HepG2 (cell line): ENCODE results near the gene AFF1. TPM values are rescaled to one million over a fixed set of nuclear protein-coding genes. Genes with fewer than 3 reads are reported as not detected.
A peak's percentile ranks its signal among the peaks of the same experiment; 100 is the strongest.

Source experiments
- ATAC-seq: fragments of 200-7000 bp; cut with Tn5 transposase; 3 replicates; pipeline ENCODE4 v1.9.1; 2020; ENCODE audit warnings: mild to moderate bottlenecking, moderate library complexity
- BruUV-seq: library from RNA; stranded (reverse); fragments of 400-500 nt; replicated peaks from 2 replicates; lab custom pipeline; 2021; lab: Mats Ljungman, UMichigan
- CTCF ChIA-PET: fragments of 300-600 bp; formaldehyde crosslinking; extraction: SDS; loops from one replicate; lab custom pipeline; 2021; ENCODE audit warnings: low total read pairs, inconsistent platforms, low intra/inter-chr PET ratio; lab: Yijun Ruan, JAX
- POLR2A ChIA-PET: fragments of 350-600 bp; sonication (Branson Sonifier 250); formaldehyde crosslinking; loops from one replicate; lab custom pipeline; 2020; ENCODE audit warnings: antibody characterized with exemption, inconsistent platforms; lab: Yijun Ruan, JAX
- DNase-seq: peaks from one replicate; pipeline ENCODE4 v3.0.0-alpha.2; 2015; ENCODE audit warnings: low spot score
- FAIRE-seq: peaks from 3 replicates; lab custom pipeline; 2011; peaks lifted over from hg19 to GRCh38; lab: Jason Lieb, UNC
- H2AFZ ChIP-seq: one replicate; pipeline ENCODE4 v1.6.1; 2011; ENCODE audit warnings: low read length, inconsistent platforms
- H3K27ac ChIP-seq: fragments of 300-600 bp; 3 replicates; pipeline ENCODE4 v1.8.0; 2011; ENCODE audit warnings: mixed run types, mild to moderate bottlenecking, mixed read lengths, low read length, inconsistent platforms; ENCODE audit not compliant: insufficient read depth; ENCODE audit errors: extremely low read length
- H3K27me3 ChIP-seq, 2 experiments: fragments of 200-600 bp in 1 of 2; 2 replicates in 1 of 2; 3 replicates in 1 of 2; pipeline versions ENCODE4 v1.6.0 to v1.8.0; 2011; ENCODE audit warnings: low read length in 2 of 2, mild to moderate bottlenecking in 2 of 2, moderate library complexity in 2 of 2, inconsistent platforms in 1 of 2; ENCODE audit not compliant: insufficient read depth in 2 of 2, control insufficient read depth in 1 of 2
- H3K36me3 ChIP-seq, 2 experiments: fragments of 200-600 bp in 1 of 2; replicated peaks in 1 of 2; 2 replicates in 1 of 2; 3 replicates in 1 of 2; pipeline versions ENCODE4 v1.5.1 to v1.8.0; 2011; ENCODE audit warnings: low read length in 2 of 2, inconsistent platforms in 1 of 2; ENCODE audit not compliant: insufficient read depth in 2 of 2, control insufficient read depth in 1 of 2
- H3K4me1 ChIP-seq: 2 replicates; pipeline ENCODE4 v1.5.1; 2012; ENCODE audit warnings: low read length, inconsistent platforms; ENCODE audit not compliant: insufficient read depth
- H3K4me2 ChIP-seq: 2 replicates; pipeline ENCODE4 v1.6.0; 2011; ENCODE audit warnings: low read depth, low read length, inconsistent platforms
- H3K4me3 ChIP-seq, 3 experiments: fragments of 200-600 bp in 1 of 3; sonication (generic), shearing (Covaris generic) in 1 of 3; replicated peaks in 1 of 3; 2 replicates each; pipeline ENCODE4 v1.5.1; 2011 to 2016; ENCODE audit warnings: low read length in 3 of 3, inconsistent platforms in 2 of 3, low read depth in 2 of 3, mild to moderate bottlenecking in 2 of 3, control low read depth in 1 of 3, mixed read lengths in 1 of 3; ENCODE audit not compliant: insufficient read depth in 1 of 3
- H3K79me2 ChIP-seq: one replicate; pipeline ENCODE4 v1.6.1; 2011; ENCODE audit warnings: low read length, inconsistent platforms; ENCODE audit not compliant: insufficient read depth
- H3K9ac ChIP-seq: 2 replicates; pipeline ENCODE4 v1.6.0; 2011; ENCODE audit warnings: mild to moderate bottlenecking, low read depth, low read length, inconsistent platforms; ENCODE audit not compliant: insufficient read depth
- H3K9me3 ChIP-seq: 2 replicates; pipeline ENCODE4 v1.5.1; 2012; ENCODE audit warnings: mild to moderate bottlenecking, low read length
- H4K20me1 ChIP-seq: 2 replicates; pipeline ENCODE4 v1.6.0; 2011; ENCODE audit warnings: inconsistent platforms, mild to moderate bottlenecking, low read length, moderate library complexity; ENCODE audit not compliant: insufficient read depth
- KAT7 ChIP-seq: IDR thresholded peaks from 2 replicates; pipeline ENCODE4 v1.6.1; 2018; ENCODE audit warnings: borderline replicate concordance, missing compliant biosample characterization
- MAX ChIP-seq: IDR thresholded peaks from 2 replicates; pipeline ENCODE4 v1.6.1; 2012; ENCODE audit warnings: inconsistent platforms
- MEIS1 ChIP-seq: sonication (generic); formaldehyde crosslinking; IDR thresholded peaks from 2 replicates; pipeline ENCODE4 v1.9.0; 2021; ENCODE audit warnings: mild to moderate bottlenecking, missing genetic modification reagents, moderate library complexity, borderline replicate concordance
- MLX ChIP-seq: IDR thresholded peaks from 2 replicates; pipeline ENCODE4 v1.6.1; 2016
- ZUFSP ChIP-seq: sonication (generic); formaldehyde crosslinking; IDR thresholded peaks from 2 replicates; pipeline ENCODE4 v1.9.0; 2021; ENCODE audit warnings: missing genetic modification reagents, mild to moderate bottlenecking, borderline replicate concordance
- WGBS: methylation state at CpG from one replicate; pipeline ENCODE4 v1.1.6; 2017; ENCODE audit warnings: low lambda C conversion rate; 5-methylcytosine and 5-hydroxymethylcytosine counted together
- in situ Hi-C: cut with HindIII; loops from 2 replicates; pipeline ENCODE4 v1.10.0; 2017; ENCODE audit warnings: low pct_unique_long_range_greater_than_20kb; ENCODE audit not compliant: extremely low pct_ligation_motif_present
- intact Hi-C: fragments of 100-400 bp; cut with micrococcal nuclease; formaldehyde crosslinking; loops from one replicate; pipeline ENCODE4 v1.10.0; 2022; ENCODE audit not compliant: unreplicated experiment
- polyA plus RNA-seq, 8 experiments: library from polyadenylated mRNA; depleted of rRNA in 3 of 8; stranded (reverse) in 7 of 8; unstranded in 1 of 8; fragments of >200 nt; fragmentation: Illumina TruSeq in 4 of 8; extraction: Trizol in 4 of 8; gene quantifications; 2 replicates each; pipeline versions ENCODE4 v1.2.1 to v1.2.3, GENCODE V29; 2011 to 2016; ENCODE audit warnings: low read depth in 4 of 8, missing spikeins in 1 of 8, mixed read lengths in 1 of 8; ENCODE audit not compliant: insufficient read depth in 1 of 8
- total RNA-seq, 5 experiments: library from RNA; depleted of rRNA; stranded (reverse); fragments of >200 nt; fragmentation: Illumina TruSeq; extraction: Trizol; gene quantifications; 2 replicates each; pipeline ENCODE4 v1.2.3, GENCODE V29; 2016; ENCODE audit warnings: low read depth in 1 of 5

Gene AFF1
- total and polyA plus RNA-seq, 2 of the 13 experiments (the other 11 are each of a cell fraction or from before 2014, with no cell fraction given): 15.5 to 15.9 TPM

DNA sequence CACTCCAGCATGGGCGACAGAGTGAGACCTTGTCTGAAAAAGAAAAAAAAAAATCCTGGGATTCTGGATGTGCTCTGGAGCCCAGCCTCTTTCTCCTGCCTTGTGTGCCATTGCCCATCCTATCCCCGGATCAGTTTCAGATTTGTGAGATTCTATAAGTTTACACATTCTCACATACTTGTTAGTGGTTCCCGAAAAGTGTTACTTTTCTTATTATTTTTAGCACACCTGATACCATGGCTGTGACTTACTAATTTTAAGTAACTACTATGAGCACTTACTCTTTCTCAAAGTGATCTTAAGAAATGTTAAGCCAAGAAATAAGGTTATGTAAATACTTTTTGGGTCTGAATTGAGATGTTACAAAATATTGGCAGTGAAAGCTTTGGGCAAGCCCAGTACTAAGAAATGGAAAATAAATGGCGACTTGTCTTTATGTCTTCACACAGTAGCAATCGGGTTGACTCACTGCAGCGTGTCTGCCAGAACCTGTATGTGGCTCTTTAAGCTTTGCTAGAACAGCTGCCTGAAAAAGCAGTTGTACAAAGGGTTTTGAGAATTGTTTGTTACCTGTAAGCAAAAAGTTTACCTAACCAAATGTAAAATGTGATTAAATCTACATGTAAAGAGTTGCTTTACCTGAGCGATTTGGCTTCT, 166.9 kb downstream of the AFF1 start:
- Histone ChIP-seq H3K27me3 (no peaks in the 10 kb centered on the region), H3K9me3 (no peaks in the 10 kb centered on the region), H3K36me3 (peaks cover 4 to 19% of the 10 kb centered on the region in 2 experiments; a peak in 3 of 5 replicates), H3K4me1 (peaks cover 69% of the 10 kb centered on the region), H3K4me3 (no peak overlapping the region), H4K20me1 (no peaks in the 10 kb centered on the region), H3K79me2 (peaks cover 5% of the 10 kb centered on the region), H3K4me2 (no peak overlapping the region), H3K9ac (no peak overlapping the region), H3K27ac (no peak overlapping the region), H2AFZ (no peak overlapping the region)
- no peak for FAIRE-seq
- in situ Hi-C loops: no loop called here
- ChIA-PET CTCF (no interaction called here), POLR2A (interaction anchor here (0.5 kb wide), 1 partner anchor 178 kb away, joined by 3 read pairs; no protein-coding TSS in a partner anchor)
- intact Hi-C loops: no loop called here
- DNase-seq: no peak
- BruUV-seq: no TSS peak
- no peak for ATAC-seq
- 97% methylated on average over 7 of the region's 7 CpGs for WGBS
- TF ChIP-seq KAT7 (CRISPR knock-in tag): no peak

DNA sequence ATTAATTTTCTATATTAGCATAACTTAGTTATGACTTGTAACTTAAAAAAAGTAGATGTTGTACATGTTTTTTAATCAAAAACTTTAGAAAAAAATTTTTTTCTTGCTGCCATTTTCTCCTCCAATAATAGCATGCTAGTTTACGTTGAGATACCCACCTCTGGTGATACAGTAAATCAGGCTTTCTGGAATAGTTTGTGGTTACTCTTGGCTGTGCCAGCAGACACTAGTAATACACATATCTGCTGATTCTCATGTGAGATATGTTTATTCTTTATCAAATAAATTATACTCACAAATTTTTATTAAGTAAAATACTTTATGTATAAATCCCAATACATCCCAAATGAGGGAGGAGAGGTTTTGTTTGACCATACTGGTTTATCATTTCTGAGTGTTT, 168.3 kb downstream of the AFF1 start:
- H3K79me2 ChIP-seq: peaks cover 5% of the 10 kb centered on the region
- H3K4me2 ChIP-seq: no peak overlapping the region
- FAIRE-seq: no peak
- intact Hi-C loops: no loop called here
- H3K9me3 ChIP-seq: no peaks in the 10 kb centered on the region
- ChIA-PET CTCF (no interaction called here), POLR2A (no interaction called here)
- peaks cover 63% of the 10 kb centered on the region for H3K4me1 ChIP-seq
- in situ Hi-C loops: no loop called here
- TF ChIP-seq MEIS1 (CRISPR knock-in tag) (no peak), MLX (no peak), MAX (no peak), ZUFSP (CRISPR knock-in tag) (no peak)
- no peak overlapping the region for H2AFZ ChIP-seq
- DNase-seq: no peak
- H3K4me3 ChIP-seq: no peak overlapping the region
- no peak for ATAC-seq
- peak overlapping the region; percentile 80 for H3K27ac ChIP-seq
- WGBS: 91% methylated on average over 1 of the region's 1 CpG
- no peaks in the 10 kb centered on the region for H3K27me3 ChIP-seq
- peaks cover 8 to 20% of the 10 kb centered on the region in 2 experiments; a peak in 4 of 5 replicates for H3K36me3 ChIP-seq
- no peak overlapping the region for H3K9ac ChIP-seq
- no peaks in the 10 kb centered on the region for H4K20me1 ChIP-seq
- BruUV-seq: no TSS peak
